GM21423 (cell line): Measurements from ENCODE around the gene PRKCH.

Source experiments
- ATAC-seq: cut with Tn5 transposase; IDR thresholded peaks from one replicate; pipeline ENCODE4 v1.9.1; 2021; ENCODE audit warnings: mild to moderate bottlenecking, moderate library complexity; ENCODE audit not compliant: unreplicated experiment

PRKCH gene

GRCh38 chr14:61484826-61485584 lies 163.6 kb downstream of the PRKCH start:
- ATAC-seq, result no peak

GRCh38 chr14:61485661-61486060 lies 164.3 kb downstream of the PRKCH start:
- no peak for ATAC-seq

- ATAC-seq, result no peak
Observed at GRCh38 chr14:61486930-61487495, 165.6 kb downstream of the PRKCH start.

- no peak for ATAC-seq
Observed at GRCh38 chr14:61488417-61489401, 167.3 kb downstream of the PRKCH start.

- ATAC-seq, result no peak
Observed at GRCh38 chr14:61489512-61489911, 168.1 kb downstream of the PRKCH start.

- no peak for ATAC-seq
Observed at GRCh38 chr14:61489932-61490331, 168.6 kb downstream of the PRKCH start.

- ATAC-seq, result no peak
Observed at GRCh38 chr14:61491224-61491623, 169.8 kb downstream of the PRKCH start.

GRCh38 chr14:61491876-61492434 lies 170.6 kb downstream of the PRKCH start:
- no peak for ATAC-seq

- ATAC-seq, result no peak
Observed at GRCh38 chr14:61492474-61492873, 171.1 kb downstream of the PRKCH start.

- ATAC-seq, result no peak
Observed at GRCh38 chr14:61493239-61493638, 171.9 kb downstream of the PRKCH start.

- ATAC-seq, result no peak
Observed at GRCh38 chr14:61494018-61494417, 172.6 kb downstream of the PRKCH start.

GRCh38 chr14:61495809-61496208 lies 174.4 kb downstream of the PRKCH start:
- no peak for ATAC-seq

GRCh38 chr14:61498303-61498702 lies 176.9 kb downstream of the PRKCH start:
- ATAC-seq, result no peak

- no peak for ATAC-seq
Observed at GRCh38 chr14:61498811-61499210, 177.4 kb downstream of the PRKCH start.

- ATAC-seq, result no peak
Observed at GRCh38 chr14:61499991-61500390, 178.6 kb downstream of the PRKCH start.

- no peak for ATAC-seq
Observed at GRCh38 chr14:61501714-61502458, 180.5 kb downstream of the PRKCH start.

- ATAC-seq, result no peak
Observed at GRCh38 chr14:61502459-61503093, 181.2 kb downstream of the PRKCH start.

- ATAC-seq, result peak; percentile 81
Observed at GRCh38 chr14:61503167-61503801, 181.9 kb downstream of the PRKCH start.

- no peak for ATAC-seq
Observed at GRCh38 chr14:61504901-61505300, 183.5 kb downstream of the PRKCH start.
